A549 (cell line): ENCODE measurements around the gene FHIP1B.

ENCODE experiments used
- CTCF ChIP-seq: fragments of >200 bp; sonication (Bioruptor Twin); formaldehyde crosslinking; IDR thresholded peaks from 3 replicates; pipeline ENCODE4 v1.5.1; 2016
- FOSL2 ChIP-seq, 2 experiments: fragments of 450-650 bp in 1 of 2; fragments of >200 bp in 1 of 2; sonication (Bioruptor Twin) in 1 of 2; formaldehyde crosslinking; IDR thresholded peaks; 2 replicates each; pipeline versions ENCODE4 v1.5.0 to v1.6.1; 2016 to 2020; ENCODE audit warnings: mild to moderate bottlenecking in 1 of 2, moderate library complexity in 1 of 2
- FOXS1 ChIP-seq: fragments of 250-450 bp; sonication (Bioruptor Pico); IDR thresholded peaks from 2 replicates; pipeline ENCODE4 v1.5.0; 2020; ENCODE audit warnings: mild to moderate bottlenecking, moderate library complexity
- HDAC2 ChIP-seq: fragments of 200-600 bp; sonication (generic); IDR thresholded peaks from 2 replicates; pipeline ENCODE4 v1.6.1; 2016
- HOXA7 ChIP-seq: fragments of 250-450 bp; sonication (Bioruptor Pico); IDR thresholded peaks from 2 replicates; pipeline ENCODE4 v1.5.0; 2020; ENCODE audit warnings: mild to moderate bottlenecking, moderate library complexity
- JUN ChIP-seq, 2 experiments: fragments of >200 bp; sonication (Bioruptor Twin); formaldehyde crosslinking; IDR thresholded peaks; 2 replicates in 1 of 2; 3 replicates in 1 of 2; pipeline ENCODE4 v1.6.1; 2016 to 2017
- POLR2A ChIP-seq: IDR thresholded peaks from 2 replicates; pipeline ENCODE4 v1.6.1; 2012; ENCODE audit warnings: mild to moderate bottlenecking, low read length
- POLR2AphosphoS2 ChIP-seq: conservative IDR thresholded peaks from 2 replicates; pipeline ENCODE4 v1.6.1; 2012; ENCODE audit warnings: low read length, improper control_type of control experiment, inconsistent platforms
- RAD21 ChIP-seq, 2 experiments: fragments of >200 bp in 1 of 2; sonication (Bioruptor Twin) in 1 of 2; formaldehyde crosslinking in 1 of 2; IDR thresholded peaks in 1 of 2; conservative IDR thresholded peaks in 1 of 2; 2 replicates in 1 of 2; 3 replicates in 1 of 2; pipeline ENCODE4 v1.6.1; 2012 to 2018; ENCODE audit warnings: inconsistent platforms in 1 of 2
- REST ChIP-seq: fragments of 200-600 bp; sonication (generic); IDR thresholded peaks from 2 replicates; pipeline ENCODE4 v1.6.1; 2016; ENCODE audit warnings: antibody characterized with exemption, mild to moderate bottlenecking, moderate library complexity
- SMC3 ChIP-seq: fragments of >200 bp; sonication (Bioruptor Twin); formaldehyde crosslinking; IDR thresholded peaks from 3 replicates; pipeline ENCODE4 v1.6.1; 2018; ENCODE audit warnings: inconsistent platforms
- TF ChIP-seq, protein P1 (sequence below): IDR thresholded peaks from 2 replicates; pipeline ENCODE4 v1.6.1; 2012

DNA sequence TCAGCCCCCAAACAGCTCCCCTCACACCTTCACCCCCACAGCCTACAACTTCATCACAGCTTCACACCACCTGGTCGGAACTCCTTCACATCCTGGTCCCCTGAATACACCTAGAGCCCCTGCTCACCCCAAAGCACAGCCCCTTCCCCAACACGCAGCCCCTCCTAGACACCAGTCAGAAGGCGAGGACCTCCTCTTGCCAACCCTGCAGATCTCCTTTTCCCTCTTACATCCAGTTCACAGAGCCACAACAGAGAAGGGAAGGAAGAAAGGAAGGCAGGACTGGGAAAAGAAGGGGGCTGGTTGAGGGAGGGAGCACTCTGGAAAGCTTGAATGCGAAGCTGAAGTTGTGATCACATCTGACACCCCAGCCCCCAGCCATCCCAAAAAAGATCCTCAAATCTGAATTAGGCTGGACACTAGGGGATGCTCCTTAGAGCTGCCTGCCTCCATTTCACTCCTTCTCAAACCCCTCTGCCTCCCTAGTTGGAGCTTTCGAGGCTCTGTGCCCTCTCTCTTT, 25.8 kb upstream of the FHIP1B start:
- TF ChIP-seq, protein P1, sequence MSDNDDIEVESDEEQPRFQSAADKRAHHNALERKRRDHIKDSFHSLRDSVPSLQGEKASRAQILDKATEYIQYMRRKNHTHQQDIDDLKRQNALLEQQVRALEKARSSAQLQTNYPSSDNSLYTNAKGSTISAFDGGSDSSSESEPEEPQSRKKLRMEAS: no peak
- no peak for TF ChIP-seq POLR2AphosphoS2
- TF ChIP-seq SMC3: no peak
- no peak for TF ChIP-seq FOXS1
- TF ChIP-seq CTCF: no peak
- no peak for TF ChIP-seq HOXA7 (CRISPR knock-in tag)
- TF ChIP-seq POLR2A: no peak
- no peak for TF ChIP-seq REST
- no peak for TF ChIP-seq FOSL2 (IDR thresholded peaks at IDR 0.05)
- TF ChIP-seq FOSL2 (CRISPR knock-in tag; IDR thresholded peaks at IDR 0.05): no peak
- no peak for TF ChIP-seq JUN (IDR thresholded peaks at IDR 0.05)
- no peak for TF ChIP-seq RAD21 (conservative IDR thresholded peaks at IDR 0.05 in 1 of 2, IDR thresholded peaks at IDR 0.05 in 1 of 2)
- no peak for TF ChIP-seq HDAC2
